Esophagus (tissue), 2 donors: ENCODE data around the gene STXBP2. TPM values are rescaled to one million over a fixed set of nuclear protein-coding genes. Genes with fewer than 3 reads are reported as not detected.

ENCODE experiments used
- H3K27ac ChIP-seq, 2 donors: one replicate each; pipeline ENCODE4 v1.5.1; 2013; ENCODE audit warnings: low read depth in 2 of 2, mild to moderate bottlenecking in 2 of 2, inconsistent platforms in 1 of 2, low read length in 1 of 2, moderate library complexity in 1 of 2
- H3K27me3 ChIP-seq, 2 donors: one replicate each; pipeline ENCODE4 v1.6.1; 2013; ENCODE audit warnings: low read length in 2 of 2, control low read depth in 1 of 2, mild to moderate bottlenecking in 1 of 2; ENCODE audit not compliant: insufficient read depth in 2 of 2, control insufficient read depth in 1 of 2
- H3K36me3 ChIP-seq, 2 donors: one replicate each; pipeline ENCODE4 v1.6.1; 2013; ENCODE audit warnings: low read length in 1 of 2; ENCODE audit not compliant: control insufficient read depth in 2 of 2, insufficient read depth in 2 of 2
- H3K4me1 ChIP-seq, 2 donors: one replicate each; pipeline ENCODE4 v1.6.1; 2013; ENCODE audit warnings: low read length in 1 of 2; ENCODE audit not compliant: control insufficient read depth in 2 of 2, insufficient read depth in 2 of 2
- H3K4me3 ChIP-seq, 2 donors: one replicate each; pipeline ENCODE4 v1.5.1; 2013; ENCODE audit warnings: low read length in 2 of 2, mild to moderate bottlenecking in 2 of 2, low read depth in 1 of 2, moderate library complexity in 1 of 2
- H3K9me3 ChIP-seq, 2 donors: one replicate each; pipeline ENCODE4 v1.6.1; 2013; ENCODE audit warnings: mild to moderate bottlenecking in 2 of 2, low read depth in 1 of 2, low read length in 1 of 2, moderate library complexity in 1 of 2; ENCODE audit not compliant: control insufficient read depth in 2 of 2, insufficient read depth in 1 of 2
- WGBS, 2 donors: extraction: QIAGEN DNeasy Blood & Tissue Kit; methylation state at CpG; one replicate each; pipeline ENCODE4 v1.1.7; 2013; 5-methylcytosine and 5-hydroxymethylcytosine counted together
- polyA plus RNA-seq, 2 donors: library from polyadenylated mRNA; stranded (reverse); fragments of 200-250 nt; gene quantifications; one replicate each; pipeline ENCODE4 v1.2.3, GENCODE V29; 2013
- donor health status: healthy with polysubstance abuse.
- donor health status: Bipolar disorder and iron deficiency.

Gene STXBP2
- polyA plus RNA-seq, 2 donors, result 73.2 to 88.7 TPM

DNA sequence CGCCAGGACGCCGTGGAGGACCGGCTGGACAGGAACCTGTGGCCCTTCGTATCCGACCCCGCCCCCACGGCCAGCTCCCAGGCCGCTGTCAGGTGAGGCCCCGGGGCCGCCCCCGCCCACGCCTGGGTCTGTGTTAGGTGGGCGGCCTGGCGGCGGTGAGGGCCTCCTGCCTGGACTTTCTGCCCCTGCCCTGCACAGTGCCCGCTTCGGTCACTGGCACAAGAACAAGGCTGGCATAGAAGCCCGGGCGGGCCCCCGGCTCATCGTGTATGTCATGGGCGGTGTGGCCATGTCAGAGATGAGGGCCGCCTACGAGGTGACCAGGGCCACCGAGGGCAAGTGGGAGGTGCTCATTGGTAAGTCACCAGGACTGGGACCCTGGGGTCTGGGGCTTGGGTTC, 10.2 kb downstream of the STXBP2 start:
- no peak overlapping the region for H3K4me3 ChIP-seq
- 90% methylated on average over 26 of the region's 26 CpGs for WGBS, 2 donors
- H3K4me1 ChIP-seq, result no peaks in the 10 kb centered on the region
- no peaks in the 10 kb centered on the region for H3K9me3 ChIP-seq
- no peak overlapping the region for H3K27ac ChIP-seq
- no peaks in the 10 kb centered on the region for H3K27me3 ChIP-seq
- H3K36me3 ChIP-seq, result peaks cover 0 to 17% of the 10 kb centered on the region in 2 donors

DNA sequence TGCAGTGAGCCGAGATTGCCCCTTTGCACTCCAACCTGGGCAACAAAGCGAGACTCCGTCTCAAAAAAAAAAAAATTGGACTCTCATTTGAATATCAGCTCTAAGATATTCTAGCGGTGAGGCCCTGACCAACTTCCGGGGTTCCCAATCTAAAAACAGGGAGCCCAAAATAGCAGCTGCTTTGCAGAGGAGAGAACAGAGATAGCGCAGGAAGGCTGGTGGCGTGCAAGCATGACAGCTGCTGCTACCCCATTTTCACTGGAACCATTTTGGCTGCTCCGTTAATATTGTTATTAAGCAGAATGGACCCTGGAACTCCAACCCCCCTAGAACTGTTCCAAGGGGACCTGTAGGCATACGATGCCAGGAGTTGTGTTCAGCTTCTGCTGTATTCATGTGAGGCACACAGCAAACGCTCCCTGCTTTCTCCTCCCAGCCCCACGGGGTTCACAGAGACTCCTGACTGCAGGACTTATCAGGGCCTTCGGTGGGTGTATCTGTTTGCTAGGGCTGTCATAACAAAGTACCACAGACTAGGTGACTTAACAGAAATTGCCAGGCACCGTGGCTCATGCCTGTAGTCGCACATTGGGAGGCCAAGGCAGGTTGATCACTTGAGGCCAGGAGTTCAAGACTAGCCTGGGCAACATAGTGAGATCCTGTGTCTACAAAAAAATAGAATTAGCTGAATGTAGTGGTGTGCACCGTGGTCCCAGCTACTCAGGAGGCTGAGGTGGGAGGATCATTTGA, 11.5 kb downstream of the STXBP2 start:
- H3K27me3 ChIP-seq, result no peaks in the 10 kb centered on the region
- no peak overlapping the region for H3K27ac ChIP-seq
- 85 to 87% methylated on average over 15 of the region's 15 CpGs for WGBS, 2 donors
- H3K4me1 ChIP-seq, result no peaks in the 10 kb centered on the region
- no peaks in the 10 kb centered on the region for H3K9me3 ChIP-seq
- H3K36me3 ChIP-seq, result peaks cover 0 to 10% of the 10 kb centered on the region in 2 donors
- H3K4me3 ChIP-seq, result no peak overlapping the region

DNA sequence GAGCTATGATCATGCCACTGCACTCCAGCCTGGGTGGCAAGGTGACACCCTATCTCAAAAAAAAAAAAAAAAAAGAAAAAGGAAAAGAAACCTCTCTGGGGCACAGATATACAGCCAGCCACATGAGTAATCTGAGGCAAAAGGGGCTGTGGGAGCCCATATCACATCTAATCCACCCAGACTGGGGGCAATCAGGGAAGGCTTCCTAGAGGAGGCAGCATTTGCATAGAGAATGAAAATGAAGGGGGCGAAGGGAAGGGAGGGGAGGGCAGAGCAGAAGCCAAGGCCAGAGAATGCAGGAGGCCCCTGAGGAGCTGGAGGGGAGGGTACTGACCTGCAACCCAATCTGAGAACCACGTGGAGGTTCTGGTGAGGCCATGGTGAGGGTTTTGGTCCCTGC, 13.2 kb downstream of the STXBP2 start:
- Histone ChIP-seq H3K27me3 (no peaks in the 10 kb centered on the region), H3K4me1 (no peaks in the 10 kb centered on the region), H3K27ac (no peak overlapping the region), H3K4me3 (no peak overlapping the region), H3K36me3 (peaks cover 0 to 8% of the 10 kb centered on the region in 2 donors), H3K9me3 (no peaks in the 10 kb centered on the region)
- WGBS, 2 donors, result 40 to 50% methylated on average over 2 of the region's 2 CpGs

DNA sequence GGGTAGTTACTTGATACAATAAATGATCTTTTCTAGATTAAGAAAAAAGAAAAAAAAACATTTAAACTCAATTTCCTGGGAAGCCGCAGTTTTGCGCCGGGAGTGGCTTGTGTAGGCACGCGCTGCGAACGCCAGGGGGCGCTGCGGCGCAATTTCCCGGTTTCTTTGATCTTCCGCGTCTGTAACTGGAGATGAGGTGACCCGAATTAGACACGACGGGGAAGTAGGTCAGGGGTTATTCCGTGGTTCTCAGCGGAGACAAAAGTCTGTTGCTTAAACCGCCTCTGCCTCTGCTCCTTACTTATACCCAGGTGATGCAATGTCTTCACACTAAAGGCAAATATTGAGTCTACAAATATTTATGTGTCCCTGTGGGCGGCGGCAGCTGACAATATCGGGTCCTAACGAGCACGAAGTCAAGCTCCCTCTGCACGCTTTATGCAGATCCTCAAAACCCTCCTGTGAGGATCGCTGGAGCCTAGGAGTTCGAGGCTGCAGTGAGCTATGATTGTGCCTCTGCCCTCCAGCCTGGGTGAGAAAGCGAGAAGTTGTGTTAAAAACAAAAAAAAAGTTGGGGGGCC, 15.2 kb downstream of the STXBP2 start:
- Histone ChIP-seq H3K9me3 (no peaks in the 10 kb centered on the region), H3K27me3 (no peaks in the 10 kb centered on the region), H3K4me3 (no peak overlapping the region), H3K27ac (peak overlapping the region in 1 of 2 donors; percentile 34), H3K36me3 (peaks cover 0 to 2% of the 10 kb centered on the region in 2 donors), H3K4me1 (no peaks in the 10 kb centered on the region)
- 4 to 5% methylated on average over 28 of the region's 28 CpGs for WGBS, 2 donors

DNA sequence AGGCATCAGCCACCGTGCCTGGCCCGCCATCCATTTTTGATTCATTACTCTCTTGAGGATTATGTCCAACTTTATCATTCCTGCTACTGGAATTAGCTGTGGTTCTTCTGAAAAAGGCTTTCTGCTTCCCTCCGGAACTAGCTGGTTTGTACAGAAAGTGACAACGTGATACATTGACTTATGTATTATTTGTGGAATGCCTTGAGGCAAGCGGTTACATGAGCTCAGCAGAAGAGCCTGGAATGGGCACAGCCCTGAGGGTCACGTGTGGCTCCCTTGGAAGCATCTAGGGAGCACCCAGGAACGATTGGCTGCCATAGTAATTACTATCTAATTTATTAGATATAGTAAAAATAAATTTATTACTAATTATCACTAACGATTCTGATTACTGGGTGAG, 17.5 kb downstream of the STXBP2 start:
- WGBS, 2 donors, result 37 to 45% methylated on average over 8 of the region's 8 CpGs
- H3K9me3 ChIP-seq, result no peaks in the 10 kb centered on the region
- no peak overlapping the region for H3K27ac ChIP-seq
- no peaks in the 10 kb centered on the region for H3K36me3 ChIP-seq
- no peaks in the 10 kb centered on the region for H3K4me1 ChIP-seq
- no peaks in the 10 kb centered on the region for H3K27me3 ChIP-seq
- no peak overlapping the region for H3K4me3 ChIP-seq

DNA sequence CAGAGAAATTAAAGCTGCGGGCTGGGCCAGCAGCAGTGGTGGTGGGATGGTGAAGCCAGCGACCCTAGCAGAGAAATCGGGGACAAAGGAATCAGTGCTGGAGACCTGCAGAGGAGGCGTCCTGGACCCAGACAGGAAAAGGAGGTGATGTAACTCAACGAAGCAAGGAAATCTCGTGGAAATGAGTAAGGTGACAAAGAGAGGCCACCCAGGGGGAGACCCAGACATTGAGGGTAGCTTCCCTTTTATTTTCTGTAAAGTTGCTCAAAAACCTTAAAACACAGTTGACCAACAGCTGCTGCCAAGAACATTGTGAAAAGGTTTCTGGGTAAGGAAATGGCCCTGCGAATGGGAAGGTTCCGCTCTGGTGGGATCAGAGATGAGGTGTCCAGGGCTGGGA, 18.7 kb downstream of the STXBP2 start:
- Histone ChIP-seq H3K9me3 (no peaks in the 10 kb centered on the region), H3K4me1 (no peaks in the 10 kb centered on the region), H3K4me3 (no peak overlapping the region), H3K27ac (no peak overlapping the region), H3K36me3 (no peaks in the 10 kb centered on the region), H3K27me3 (no peaks in the 10 kb centered on the region)
- 74 to 78% methylated on average over 8 of the region's 8 CpGs for WGBS, 2 donors

DNA sequence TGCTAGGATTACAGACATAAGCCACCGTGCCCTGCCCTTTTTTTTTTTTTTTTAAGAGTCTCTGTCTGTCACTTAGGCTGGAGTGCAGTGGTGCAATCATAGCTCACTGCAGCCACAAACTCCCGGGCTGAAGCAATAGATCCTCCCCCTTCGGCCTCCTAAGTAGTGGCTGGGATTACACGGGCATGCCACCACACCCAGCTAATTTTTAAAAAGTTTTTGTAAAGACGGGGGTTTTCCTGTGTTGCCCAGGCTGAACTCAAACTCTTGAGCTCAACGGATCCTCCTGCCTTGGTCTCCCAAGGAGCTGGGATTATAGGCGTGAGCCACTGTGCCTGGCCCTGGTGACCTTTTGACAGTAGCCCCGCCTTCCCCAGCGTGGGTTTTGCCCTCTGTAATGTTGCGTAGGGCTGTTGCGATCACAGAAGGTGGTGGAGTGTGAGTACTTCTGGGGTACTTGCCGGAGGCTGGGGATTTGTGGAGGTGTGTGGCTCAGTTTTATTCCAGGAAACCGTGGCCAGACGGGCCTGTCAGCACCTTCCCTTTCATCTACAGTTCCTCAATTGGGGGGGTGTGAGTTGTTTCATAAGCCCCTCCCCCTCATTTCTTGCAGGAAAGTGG, 20.3 kb downstream of the STXBP2 start:
- WGBS, 2 donors, result 32 to 38% methylated on average over 14 of the region's 14 CpGs
- H3K27me3 ChIP-seq, result no peaks in the 10 kb centered on the region
- no peak overlapping the region for H3K4me3 ChIP-seq
- H3K9me3 ChIP-seq, result no peaks in the 10 kb centered on the region
- H3K27ac ChIP-seq, result no peak overlapping the region
- no peaks in the 10 kb centered on the region for H3K36me3 ChIP-seq
- no peaks in the 10 kb centered on the region for H3K4me1 ChIP-seq

DNA sequence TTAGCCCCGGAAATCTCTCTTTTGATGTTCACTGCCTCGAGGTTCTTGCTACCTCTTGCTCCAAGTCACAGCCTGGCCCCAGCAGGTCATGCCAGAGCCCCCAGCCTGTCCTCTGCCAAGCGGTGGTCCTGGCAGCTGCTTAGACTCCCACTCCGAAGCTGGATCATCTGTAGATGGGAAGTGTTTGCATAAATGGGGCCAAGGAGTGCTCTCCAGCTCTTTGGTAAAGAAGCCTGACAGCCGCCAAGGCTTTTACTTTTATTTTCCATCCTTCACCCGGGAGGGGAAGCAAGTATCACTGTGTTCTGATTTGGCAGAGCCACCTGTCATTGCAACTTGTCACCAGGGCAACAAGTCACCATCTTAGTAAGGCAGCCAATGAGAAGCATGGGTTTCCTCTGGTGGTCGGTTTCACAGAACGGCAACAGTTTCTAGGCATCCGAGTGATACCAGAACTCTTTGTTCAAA, 21.3 kb downstream of the STXBP2 start:
- H3K36me3 ChIP-seq, result no peaks in the 10 kb centered on the region
- WGBS, 2 donors, result 32 to 43% methylated on average over 9 of the region's 9 CpGs
- no peaks in the 10 kb centered on the region for H3K27me3 ChIP-seq
- no peaks in the 10 kb centered on the region for H3K4me1 ChIP-seq
- no peaks in the 10 kb centered on the region for H3K9me3 ChIP-seq
- no peak overlapping the region for H3K27ac ChIP-seq
- H3K4me3 ChIP-seq, result no peak overlapping the region

DNA sequence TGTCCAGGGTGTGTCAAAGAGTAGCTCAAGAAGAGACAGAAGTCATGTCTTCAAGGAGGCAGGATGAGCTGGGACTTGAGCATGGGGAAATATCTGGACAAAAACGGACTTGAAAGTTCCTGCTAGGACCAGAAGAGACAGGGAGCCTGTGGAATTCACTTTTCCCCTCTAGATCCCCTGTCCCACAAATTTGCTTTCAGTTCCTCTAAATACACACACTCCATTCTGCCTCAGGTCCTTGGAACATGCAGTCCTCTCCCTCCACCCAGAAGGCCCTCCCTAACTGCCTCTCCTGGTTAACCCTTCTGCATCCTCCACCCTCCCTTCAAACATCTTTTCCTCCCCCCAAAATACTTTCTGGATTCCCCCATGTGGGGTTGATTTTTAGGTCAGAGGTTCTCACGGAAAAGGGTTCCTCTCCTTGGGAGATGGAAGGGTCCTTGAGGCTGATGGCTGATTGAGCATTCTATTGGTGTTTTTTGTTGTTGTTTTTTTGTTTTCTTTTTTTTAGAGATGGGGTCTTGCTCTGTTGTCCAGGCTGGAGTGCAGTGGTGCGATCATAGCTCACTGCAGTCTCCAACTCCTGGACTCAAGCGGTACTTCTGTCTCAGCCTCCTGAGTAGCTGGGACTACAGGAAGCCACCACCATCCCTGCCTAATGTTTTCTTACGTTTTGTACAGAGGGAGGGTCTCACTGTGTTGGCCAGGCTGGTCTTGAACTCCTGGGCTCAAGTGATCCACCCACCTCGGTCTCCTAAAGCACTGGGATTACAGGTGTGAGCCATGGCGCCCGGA, 25.0 kb downstream of the STXBP2 start:
- H3K4me3 ChIP-seq, result no peak overlapping the region

More for the DNA sequence above, 25.0 kb downstream of the STXBP2 start:
- H3K27me3 ChIP-seq, result no peaks in the 10 kb centered on the region
- no peaks in the 10 kb centered on the region for H3K9me3 ChIP-seq
- no peaks in the 10 kb centered on the region for H3K36me3 ChIP-seq
- no peaks in the 10 kb centered on the region for H3K4me1 ChIP-seq
- no peak overlapping the region for H3K27ac ChIP-seq
- WGBS, 2 donors, result 78% methylated on average over 8 of the region's 8 CpGs
